ENCODE data around the gene CFHR2.

- TF ChIP-seq, protein P1, sequence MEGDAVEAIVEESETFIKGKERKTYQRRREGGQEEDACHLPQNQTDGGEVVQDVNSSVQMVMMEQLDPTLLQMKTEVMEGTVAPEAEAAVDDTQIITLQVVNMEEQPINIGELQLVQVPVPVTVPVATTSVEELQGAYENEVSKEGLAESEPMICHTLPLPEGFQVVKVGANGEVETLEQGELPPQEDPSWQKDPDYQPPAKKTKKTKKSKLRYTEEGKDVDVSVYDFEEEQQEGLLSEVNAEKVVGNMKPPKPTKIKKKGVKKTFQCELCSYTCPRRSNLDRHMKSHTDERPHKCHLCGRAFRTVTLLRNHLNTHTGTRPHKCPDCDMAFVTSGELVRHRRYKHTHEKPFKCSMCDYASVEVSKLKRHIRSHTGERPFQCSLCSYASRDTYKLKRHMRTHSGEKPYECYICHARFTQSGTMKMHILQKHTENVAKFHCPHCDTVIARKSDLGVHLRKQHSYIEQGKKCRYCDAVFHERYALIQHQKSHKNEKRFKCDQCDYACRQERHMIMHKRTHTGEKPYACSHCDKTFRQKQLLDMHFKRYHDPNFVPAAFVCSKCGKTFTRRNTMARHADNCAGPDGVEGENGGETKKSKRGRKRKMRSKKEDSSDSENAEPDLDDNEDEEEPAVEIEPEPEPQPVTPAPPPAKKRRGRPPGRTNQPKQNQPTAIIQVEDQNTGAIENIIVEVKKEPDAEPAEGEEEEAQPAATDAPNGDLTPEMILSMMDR (conservative IDR thresholded peaks at IDR 0.05), result peak; percentile 44
- TF ChIP-seq ZFX (IDR thresholded peaks at IDR 0.05), result no peak
These were observed 33.3 kb upstream of the CFHR2 start for GRCh38 chr1:196910215-196910614.

All from C4-2B (cell line).